ENCODE results near the gene SUCLG1.
"Not testable (repeated sequence)": the region's sequence is repeated elsewhere in the genome, so short reads cannot be mapped to it uniquely, and the experiment has no call there.

The SUCLG1 gene

GRCh38 chr2:84421197-84421596 lies 37.9 kb downstream of the SUCLG1 start:
- no peak for DNase-seq (ENCODE audit: low read depth)

- DNase-seq (ENCODE audit: low read depth) = peak; percentile 60
These were observed 41.5 kb downstream of the SUCLG1 start for GRCh38 chr2:84417453-84418145.

- no peak for DNase-seq (ENCODE audit: low read depth)
These were observed 49.5 kb downstream of the SUCLG1 start for GRCh38 chr2:84409531-84409930.

GRCh38 chr2:84402111-84402510 lies 57.0 kb downstream of the SUCLG1 start:
- DNase-seq (ENCODE audit: low read depth) = not testable (repeated sequence)

- DNase-seq (ENCODE audit: low read depth) = not testable (repeated sequence)
These were observed 59.2 kb downstream of the SUCLG1 start for GRCh38 chr2:84399839-84400238.

GRCh38 chr2:84395820-84396219 lies 63.3 kb downstream of the SUCLG1 start:
- peak; percentile 4 for DNase-seq (ENCODE audit: low read depth)

GRCh38 chr2:84394628-84395027 lies 64.5 kb downstream of the SUCLG1 start:
- DNase-seq (ENCODE audit: low read depth) = no peak

GRCh38 chr2:84393829-84394228 lies 65.3 kb downstream of the SUCLG1 start:
- peak; percentile 3 for DNase-seq (ENCODE audit: low read depth)

- no peak for DNase-seq (ENCODE audit: low read depth)
These were observed 69.3 kb downstream of the SUCLG1 start for GRCh38 chr2:84389794-84390193.

GRCh38 chr2:84388921-84389490 lies 70.1 kb downstream of the SUCLG1 start:
- no peak for DNase-seq (ENCODE audit: low read depth)

GRCh38 chr2:84388133-84388532 lies 70.9 kb downstream of the SUCLG1 start:
- no peak for DNase-seq (ENCODE audit: low read depth)

GRCh38 chr2:84386336-84387040 lies 72.6 kb downstream of the SUCLG1 start:
- DNase-seq (ENCODE audit: low read depth) = no peak

GRCh38 chr2:84383271-84383670 lies 75.8 kb downstream of the SUCLG1 start:
- DNase-seq (ENCODE audit: low read depth) = no peak

GRCh38 chr2:84380875-84381274 lies 78.2 kb downstream of the SUCLG1 start:
- DNase-seq (ENCODE audit: low read depth) = no peak

GRCh38 chr2:84378960-84379359 lies 80.1 kb downstream of the SUCLG1 start:
- no peak for DNase-seq (ENCODE audit: low read depth)

GRCh38 chr2:84375020-84375419 lies 84.1 kb downstream of the SUCLG1 start:
- no peak for DNase-seq (ENCODE audit: low read depth)

GRCh38 chr2:84373866-84374265 lies 85.2 kb downstream of the SUCLG1 start:
- no peak for DNase-seq (ENCODE audit: low read depth)

Data from amniotic epithelial cell (primary cell).